Stimulated activated CD8-positive, alpha-beta memory T cell treated with anti-CD3 and anti-CD28 coated beads, Interleukin-15, amount 100 ng/mL, for 4 hours (primary cell): ENCODE results near the gene LRP1B.
"Not testable (repeated sequence)": the region's sequence is repeated elsewhere in the genome, so short reads cannot be mapped to it uniquely, and the experiment has no call there.

ENCODE experiments used
- DNase-seq, 2 donors: peaks; one replicate each; pipeline ENCODE4 v3.0.0-alpha.2; 2020; ENCODE audit warnings: low read depth in 2 of 2

The LRP1B gene

GRCh38 chr2:141316606-141317005 is 814.2 kb downstream of the LRP1B start:
- no peak for DNase-seq

- no peak for DNase-seq
Observed at GRCh38 chr2:141316103-141316502, 814.7 kb downstream of the LRP1B start.

GRCh38 chr2:141313972-141314371 is 816.8 kb downstream of the LRP1B start:
- DNase-seq: no peak

DNA sequence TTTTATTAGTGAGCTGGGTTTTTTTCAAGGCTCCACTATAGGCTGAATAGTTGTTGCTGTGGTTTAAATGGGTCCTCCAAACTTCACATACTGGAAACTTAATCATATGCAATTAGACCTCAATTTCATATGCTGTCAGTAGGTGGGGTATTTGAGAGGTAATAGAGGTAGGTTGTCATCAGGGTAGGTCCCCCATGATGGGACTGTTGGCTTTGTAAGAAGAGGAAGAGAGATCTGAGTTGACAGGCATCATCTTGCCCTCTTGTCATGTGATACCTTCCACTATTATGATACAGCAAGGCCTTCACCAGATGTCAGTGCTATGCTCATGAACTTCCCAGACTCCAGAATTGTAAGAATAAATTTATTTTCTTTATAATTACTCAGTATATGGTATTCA is 819.4 kb downstream of the LRP1B start:
- no peak for DNase-seq

DNA sequence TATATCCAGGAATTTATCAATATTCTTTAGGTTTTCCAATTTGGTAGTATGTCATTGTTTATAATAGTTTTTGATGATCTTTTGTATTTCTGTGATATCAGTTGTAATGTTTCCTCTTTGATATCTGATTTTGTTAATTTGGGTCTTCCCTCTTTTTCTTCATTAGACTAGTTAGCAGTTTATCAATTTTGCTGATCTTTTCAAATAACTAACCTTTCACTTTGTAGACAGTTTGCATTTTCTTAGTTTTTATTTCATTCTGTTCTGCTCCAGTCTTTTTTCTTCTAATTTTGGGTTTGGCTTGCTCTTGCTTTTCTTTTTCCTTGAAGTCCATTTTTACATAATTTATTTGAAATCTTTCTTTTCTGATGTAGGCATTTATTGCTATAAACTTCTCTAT is 824.4 kb downstream of the LRP1B start:
- no peak for DNase-seq

DNA sequence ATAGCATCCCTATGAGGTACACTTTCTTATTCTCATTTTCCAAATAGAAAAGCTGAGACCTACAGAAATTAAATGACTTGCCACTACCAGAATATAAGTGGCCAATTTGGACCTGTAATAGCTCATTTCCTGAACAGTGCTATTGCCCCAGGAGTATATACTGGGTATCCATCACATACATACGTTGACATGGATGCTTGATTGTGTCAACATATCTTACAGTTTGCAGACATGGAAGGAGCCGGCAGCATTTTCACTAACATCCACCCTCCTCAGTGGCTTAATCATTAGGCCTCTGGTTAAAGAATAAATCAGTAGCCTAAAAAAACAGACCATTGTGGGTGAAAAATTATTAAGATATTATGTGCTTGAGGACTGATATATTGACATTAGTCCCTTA is 829.3 kb downstream of the LRP1B start:
- DNase-seq: no peak

GRCh38 chr2:141280037-141280436 is 850.8 kb downstream of the LRP1B start:
- DNase-seq: no peak

- DNase-seq: no peak
Observed at GRCh38 chr2:141271346-141271745, 859.5 kb downstream of the LRP1B start.

DNA sequence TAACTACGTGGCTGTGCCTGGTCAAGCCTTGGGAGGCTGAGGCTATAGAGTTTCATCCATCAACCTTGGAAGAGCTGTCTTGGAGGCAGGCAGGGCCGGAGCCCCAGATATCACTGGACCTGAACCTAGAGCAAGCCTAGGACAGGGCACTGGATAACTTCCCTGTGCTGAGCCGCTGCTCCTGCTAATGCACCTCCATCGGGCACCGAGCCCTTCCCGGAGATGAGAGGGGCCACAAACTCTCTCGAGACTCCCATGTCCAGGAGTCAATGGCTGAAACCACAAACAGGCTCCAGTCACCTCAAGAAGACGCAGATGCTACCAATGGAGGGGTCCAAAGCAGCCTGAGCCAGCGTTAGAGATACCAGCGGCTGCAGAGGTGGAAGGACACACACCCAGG is 866.0 kb downstream of the LRP1B start:
- no peak for DNase-seq

DNA sequence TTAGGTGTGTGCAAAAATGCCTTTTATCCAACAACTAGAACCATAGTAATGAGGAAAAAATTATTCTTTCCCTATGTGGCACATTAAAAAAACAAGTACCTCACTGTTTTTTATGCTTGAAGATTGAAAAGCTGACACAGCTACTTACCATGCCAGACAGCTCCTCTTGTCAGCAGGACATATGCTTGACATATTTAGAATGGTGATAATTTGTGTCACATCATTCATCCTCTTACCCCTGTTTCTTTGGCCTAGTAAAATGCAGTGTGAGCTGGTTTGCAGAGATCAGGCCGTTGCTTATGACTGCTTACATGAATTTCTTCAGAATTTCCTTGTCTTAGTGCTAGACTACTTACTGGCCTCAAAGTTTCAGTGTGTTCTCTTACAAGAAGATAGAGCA is 869.9 kb downstream of the LRP1B start:
- DNase-seq: no peak

GRCh38 chr2:141259683-141260082 is 871.1 kb downstream of the LRP1B start:
- DNase-seq: no peak

DNA sequence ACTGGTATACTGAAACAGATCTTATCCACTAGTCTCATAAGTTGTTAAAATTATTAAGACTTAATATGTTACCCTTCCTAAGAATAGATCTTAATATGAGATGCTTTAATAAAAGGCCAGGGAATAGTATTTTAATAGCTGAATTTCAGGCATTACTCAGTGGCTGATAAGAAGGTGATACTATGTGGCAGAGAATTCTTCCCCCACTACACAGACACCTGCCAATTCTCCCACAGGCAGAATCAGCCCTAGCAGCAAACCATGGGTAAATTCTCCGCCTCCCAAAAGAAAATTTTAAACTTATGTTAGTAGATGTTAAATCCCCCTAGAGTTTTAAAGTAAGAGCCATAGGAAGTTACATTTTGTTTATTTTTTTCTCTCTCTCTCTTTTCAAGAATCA is 888.8 kb downstream of the LRP1B start:
- no peak for DNase-seq

DNA sequence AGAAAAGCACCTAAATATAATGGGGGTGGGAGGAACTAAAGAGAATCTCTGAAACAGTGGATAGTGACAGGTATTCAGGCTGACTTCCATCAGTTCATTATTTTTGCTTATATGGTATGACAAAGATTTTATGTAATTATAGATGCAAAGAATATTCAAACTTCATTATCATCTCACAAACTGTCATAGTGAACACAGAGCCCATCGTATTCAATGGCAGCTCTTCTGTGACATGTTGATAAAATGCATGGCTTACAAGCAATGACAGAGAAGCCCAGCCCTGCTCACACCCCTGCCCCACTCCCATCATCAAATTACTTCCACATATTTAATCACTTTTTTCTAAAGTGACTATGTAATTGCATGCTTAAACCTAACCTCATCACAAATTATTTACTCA is 904.3 kb downstream of the LRP1B start:
- DNase-seq: no peak

DNA sequence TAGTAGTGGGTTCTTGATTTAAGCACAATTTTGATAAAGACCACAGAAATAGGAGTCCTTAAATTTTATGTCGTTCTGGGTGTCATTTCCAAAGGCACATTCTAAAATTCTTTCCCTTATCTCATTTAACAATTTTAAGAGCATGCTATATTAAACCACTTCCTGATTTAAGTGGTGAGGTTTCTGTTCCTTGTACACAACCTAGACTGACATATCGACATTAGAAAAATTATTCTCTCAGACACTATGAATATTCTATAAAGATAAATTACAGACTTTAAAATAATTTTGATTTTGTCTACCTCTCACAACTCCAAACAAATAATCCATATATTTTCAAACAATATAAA is 923.8 kb downstream of the LRP1B start:
- DNase-seq: no peak

DNA sequence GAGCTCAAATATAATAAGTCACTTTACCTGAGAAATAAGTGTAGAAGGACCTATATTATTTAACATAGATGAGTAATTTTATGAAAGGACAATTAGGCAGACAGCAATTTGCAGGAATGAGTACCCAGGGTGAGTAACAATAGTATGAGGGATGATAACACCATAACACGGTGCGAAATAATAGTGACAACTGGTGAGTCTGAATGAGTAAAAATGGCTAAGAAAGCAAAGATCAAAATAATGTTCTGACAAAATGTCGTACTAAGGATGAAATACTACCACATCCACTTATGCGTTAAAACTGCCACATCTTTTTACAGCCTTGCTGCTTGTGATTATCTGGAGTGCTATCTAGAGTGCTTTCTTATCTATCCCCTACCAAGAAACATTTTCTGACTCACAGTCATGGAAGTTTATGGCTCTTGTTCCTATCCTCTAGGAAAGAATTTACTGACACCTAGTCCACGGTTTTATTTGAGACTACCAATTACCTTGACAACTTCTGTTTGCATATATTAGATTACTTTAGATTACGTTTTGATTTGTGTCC is 929.7 kb downstream of the LRP1B start:
- DNase-seq: no peak

- no peak for DNase-seq
Observed at GRCh38 chr2:141200191-141200590, 930.6 kb downstream of the LRP1B start.

GRCh38 chr2:141199711-141200110 is 931.1 kb downstream of the LRP1B start:
- DNase-seq: no peak

DNA sequence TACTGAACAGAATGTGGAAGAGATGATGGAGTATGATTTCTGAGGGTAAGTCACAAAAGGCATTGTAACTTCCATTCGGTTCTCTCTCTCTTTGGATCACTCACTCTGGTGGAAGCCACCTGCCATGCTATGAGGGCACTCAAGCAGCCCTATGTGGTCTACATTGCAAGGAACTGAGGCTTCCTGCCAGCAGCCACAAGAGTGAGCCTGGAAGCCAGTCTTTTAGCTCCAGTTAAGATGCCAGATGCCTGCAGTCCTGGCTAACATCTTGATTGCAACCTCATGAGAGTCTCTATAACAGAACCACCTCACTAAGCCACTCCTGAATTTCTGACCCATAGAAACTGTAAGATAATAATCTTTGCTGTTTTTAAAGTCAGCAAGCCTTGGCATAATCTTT is 935.7 kb downstream of the LRP1B start:
- no peak for DNase-seq

GRCh38 chr2:141187075-141187439 is 943.8 kb downstream of the LRP1B start:
- no peak for DNase-seq

DNA sequence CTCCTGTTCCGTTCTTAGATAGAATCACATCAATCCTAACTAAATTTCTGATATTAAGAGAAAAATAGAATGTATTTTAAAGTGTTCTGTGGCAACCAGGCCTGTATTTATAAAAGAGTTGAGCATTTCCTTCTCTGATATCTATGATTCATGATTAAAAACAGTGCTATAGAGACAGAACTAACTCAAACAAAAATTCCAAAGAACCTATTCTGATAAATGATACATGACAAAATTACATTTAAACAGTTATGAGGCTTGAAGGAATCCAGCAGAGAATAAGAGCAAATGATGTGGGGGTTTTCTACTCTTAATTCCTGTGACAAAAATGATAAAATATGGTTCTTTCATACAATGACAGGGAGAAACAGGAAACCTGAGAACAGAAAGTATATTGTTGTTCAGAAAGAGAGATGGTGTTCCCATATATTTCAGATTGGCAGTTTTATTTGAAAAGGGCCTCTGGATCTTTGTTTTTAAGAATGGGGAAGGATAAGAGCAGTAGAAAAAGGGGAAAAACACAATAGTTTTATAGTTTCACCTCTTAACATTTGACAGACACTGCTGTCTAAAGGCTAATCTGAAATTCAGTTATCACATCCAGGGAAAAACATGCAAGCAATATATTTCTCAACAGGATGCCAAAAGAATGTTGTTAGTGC is 944.3 kb downstream of the LRP1B start:
- DNase-seq: no peak

- no peak for DNase-seq
Observed at GRCh38 chr2:141182246-141182645, 948.6 kb downstream of the LRP1B start.

- not testable (repeated sequence) for DNase-seq
Observed at GRCh38 chr2:141169117-141169516, 961.7 kb downstream of the LRP1B start.

DNA sequence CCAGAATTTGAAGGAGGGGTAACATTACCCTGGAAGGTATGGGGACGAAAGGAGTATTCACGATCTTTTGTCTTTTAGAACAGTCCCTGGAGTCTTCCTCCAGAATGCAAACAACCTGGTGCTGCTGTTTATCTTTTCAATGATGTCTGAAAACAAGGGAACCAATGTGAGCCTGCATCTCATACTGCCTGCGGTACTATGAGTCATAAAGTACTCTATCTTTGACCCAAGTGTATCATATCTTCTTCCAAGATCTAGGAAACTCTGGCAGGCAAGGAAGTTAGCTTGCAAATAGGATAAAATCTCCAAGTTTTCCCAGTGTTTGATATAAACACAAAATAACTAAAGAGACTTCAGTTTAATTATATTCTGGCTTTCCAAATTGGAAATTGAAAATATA is 968.5 kb downstream of the LRP1B start:
- no peak for DNase-seq

DNA sequence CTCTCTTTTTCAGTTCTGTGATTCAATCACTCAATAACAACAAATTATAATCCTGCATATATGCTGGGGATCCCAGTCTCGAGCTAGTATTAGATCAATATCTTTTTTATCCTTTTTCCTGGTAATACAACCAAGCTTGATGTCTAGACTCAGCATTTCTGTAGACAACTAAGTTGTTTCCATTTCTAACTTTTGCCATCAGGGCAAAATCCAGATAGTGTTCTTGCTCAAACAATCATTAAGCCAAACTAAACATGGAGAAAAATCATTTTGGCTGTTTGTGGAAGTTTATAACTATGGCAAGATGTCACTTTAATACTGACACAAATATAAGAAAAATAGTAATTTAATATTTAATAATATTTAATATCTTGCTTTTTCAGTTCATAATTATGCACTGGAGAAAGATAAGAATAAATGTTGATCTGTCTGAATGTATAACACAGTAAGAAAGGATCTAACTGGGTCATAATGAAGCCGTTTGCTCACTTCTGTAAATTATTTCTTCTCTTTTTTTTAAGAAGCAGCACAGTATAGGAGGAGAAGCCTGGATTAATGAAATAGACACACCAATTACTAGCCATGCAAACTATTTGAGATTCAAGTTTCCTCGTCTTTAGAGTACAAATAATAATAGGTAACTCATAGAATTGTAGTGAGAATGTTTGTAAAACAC is 979.1 kb downstream of the LRP1B start:
- DNase-seq: no peak
